Lower leg skin (tissue), 3 donors: ENCODE results near the gene OMP.

ENCODE experiments used
- CTCF ChIP-seq, 3 donors: fragments of 450-650 bp; IDR thresholded peaks; one replicate each; pipeline ENCODE4 v1.5.1; 2016; ENCODE audit warnings: antibody characterized with exemption in 3 of 3, mild to moderate bottlenecking in 3 of 3, moderate library complexity in 2 of 3
- POLR2A ChIP-seq, 2 donors: fragments of 450-650 bp; IDR thresholded peaks; one replicate each; pipeline ENCODE4 v1.6.1; 2016 to 2017; ENCODE audit warnings: antibody characterized with exemption in 2 of 2, mild to moderate bottlenecking in 1 of 2, moderate library complexity in 1 of 2

DNA sequence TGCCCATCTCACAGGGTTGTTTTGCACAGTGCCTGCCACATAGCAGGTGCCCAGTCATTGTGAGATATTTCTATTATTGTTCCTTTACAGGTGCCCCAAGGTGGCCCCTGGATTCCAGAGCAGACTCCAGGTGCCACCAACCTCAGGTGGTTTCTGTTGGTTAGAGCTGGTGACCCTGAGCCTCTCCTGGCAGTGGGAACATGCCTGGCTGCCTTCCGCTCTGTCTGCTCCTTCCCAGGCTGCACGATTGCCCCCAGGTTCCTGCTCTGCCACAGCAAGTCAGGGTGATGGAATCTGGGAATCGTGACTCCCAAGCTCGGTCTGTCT lies 12.6 kb upstream of the OMP start:
- no peak for TF ChIP-seq CTCF (IDR thresholded peaks at IDR 0.05)
- TF ChIP-seq POLR2A (IDR thresholded peaks at IDR 0.05) = no peak
